ENCODE results near the gene FGFR3. TPM values are rescaled to one million over a fixed set of nuclear protein-coding genes. Genes with fewer than 3 reads are reported as not detected.

The FGFR3 gene
- total RNA-seq, 1 experiment from 2014 or later: 8.2 TPM

DNA sequence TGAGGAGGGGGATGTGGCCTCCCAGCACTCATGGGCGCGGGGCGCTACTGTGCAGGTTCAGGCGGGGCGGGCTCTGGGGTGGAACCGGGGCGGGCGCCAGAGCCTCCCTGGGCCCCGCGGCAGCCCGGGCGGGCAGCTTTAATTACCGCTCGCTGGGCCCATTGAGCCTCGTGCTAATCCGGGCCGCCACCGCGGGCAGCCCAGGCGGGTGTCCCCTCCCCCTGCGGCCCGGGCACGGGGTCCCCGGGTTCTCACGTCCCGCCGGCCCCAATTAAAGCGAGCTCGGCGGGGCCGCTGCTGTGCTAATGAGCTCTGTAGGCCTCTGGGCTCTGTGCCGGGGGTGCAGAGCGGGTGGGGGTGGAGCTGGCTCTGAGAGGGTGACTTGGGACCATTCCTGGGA, 22.8 kb upstream of the FGFR3 start:
- no TSS peak for BruUV-seq (replicated peaks)
- no peaks in the 10 kb centered on the region for H3K36me3 ChIP-seq (ENCODE audit: control insufficient read depth, insufficient read depth, low read length)
- H3K27ac ChIP-seq (ENCODE audit: low read length): no peak overlapping the region
- H3K9me3 ChIP-seq (ENCODE audit: control insufficient read depth, insufficient read depth, low read depth, low read length): no peaks in the 10 kb centered on the region
- in situ Hi-C loops (cut with HindIII; ENCODE audit: low pct_unique_long_range_greater_than_20kb, low sequenced_read_pairs): no loop called here
- no peak overlapping the region for H3K4me3 ChIP-seq (ENCODE audit: low read depth in 2 of 2, low read length in 2 of 2)
- ChIA-PET CTCF (no interaction called here), POLR2A (no interaction called here)
- ATAC-seq (no peak), DNase-seq (ENCODE audit: low read depth, low spot score) (no peak)
- peaks cover 9% of the 10 kb centered on the region; the same call in 1 of the 2 replicates for H3K4me1 ChIP-seq (ENCODE audit: control insufficient read depth, insufficient read depth, low read length)
- TF ChIP-seq SIN3A (IDR thresholded peaks at IDR 0.05; ENCODE audit: borderline replicate concordance, insufficient read depth, low read depth, low read length) (no peak), TCF7L2 (IDR thresholded peaks at IDR 0.05; ENCODE audit: low read depth, low read length) (no peak), POLR2AphosphoS5 (IDR thresholded peaks at IDR 0.05; ENCODE audit: low read depth, low read length) (no peak)
- TF ChIP-seq, protein P1, sequence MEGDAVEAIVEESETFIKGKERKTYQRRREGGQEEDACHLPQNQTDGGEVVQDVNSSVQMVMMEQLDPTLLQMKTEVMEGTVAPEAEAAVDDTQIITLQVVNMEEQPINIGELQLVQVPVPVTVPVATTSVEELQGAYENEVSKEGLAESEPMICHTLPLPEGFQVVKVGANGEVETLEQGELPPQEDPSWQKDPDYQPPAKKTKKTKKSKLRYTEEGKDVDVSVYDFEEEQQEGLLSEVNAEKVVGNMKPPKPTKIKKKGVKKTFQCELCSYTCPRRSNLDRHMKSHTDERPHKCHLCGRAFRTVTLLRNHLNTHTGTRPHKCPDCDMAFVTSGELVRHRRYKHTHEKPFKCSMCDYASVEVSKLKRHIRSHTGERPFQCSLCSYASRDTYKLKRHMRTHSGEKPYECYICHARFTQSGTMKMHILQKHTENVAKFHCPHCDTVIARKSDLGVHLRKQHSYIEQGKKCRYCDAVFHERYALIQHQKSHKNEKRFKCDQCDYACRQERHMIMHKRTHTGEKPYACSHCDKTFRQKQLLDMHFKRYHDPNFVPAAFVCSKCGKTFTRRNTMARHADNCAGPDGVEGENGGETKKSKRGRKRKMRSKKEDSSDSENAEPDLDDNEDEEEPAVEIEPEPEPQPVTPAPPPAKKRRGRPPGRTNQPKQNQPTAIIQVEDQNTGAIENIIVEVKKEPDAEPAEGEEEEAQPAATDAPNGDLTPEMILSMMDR (IDR thresholded peaks at IDR 0.05): no peak
- TF ChIP-seq, protein P2, sequence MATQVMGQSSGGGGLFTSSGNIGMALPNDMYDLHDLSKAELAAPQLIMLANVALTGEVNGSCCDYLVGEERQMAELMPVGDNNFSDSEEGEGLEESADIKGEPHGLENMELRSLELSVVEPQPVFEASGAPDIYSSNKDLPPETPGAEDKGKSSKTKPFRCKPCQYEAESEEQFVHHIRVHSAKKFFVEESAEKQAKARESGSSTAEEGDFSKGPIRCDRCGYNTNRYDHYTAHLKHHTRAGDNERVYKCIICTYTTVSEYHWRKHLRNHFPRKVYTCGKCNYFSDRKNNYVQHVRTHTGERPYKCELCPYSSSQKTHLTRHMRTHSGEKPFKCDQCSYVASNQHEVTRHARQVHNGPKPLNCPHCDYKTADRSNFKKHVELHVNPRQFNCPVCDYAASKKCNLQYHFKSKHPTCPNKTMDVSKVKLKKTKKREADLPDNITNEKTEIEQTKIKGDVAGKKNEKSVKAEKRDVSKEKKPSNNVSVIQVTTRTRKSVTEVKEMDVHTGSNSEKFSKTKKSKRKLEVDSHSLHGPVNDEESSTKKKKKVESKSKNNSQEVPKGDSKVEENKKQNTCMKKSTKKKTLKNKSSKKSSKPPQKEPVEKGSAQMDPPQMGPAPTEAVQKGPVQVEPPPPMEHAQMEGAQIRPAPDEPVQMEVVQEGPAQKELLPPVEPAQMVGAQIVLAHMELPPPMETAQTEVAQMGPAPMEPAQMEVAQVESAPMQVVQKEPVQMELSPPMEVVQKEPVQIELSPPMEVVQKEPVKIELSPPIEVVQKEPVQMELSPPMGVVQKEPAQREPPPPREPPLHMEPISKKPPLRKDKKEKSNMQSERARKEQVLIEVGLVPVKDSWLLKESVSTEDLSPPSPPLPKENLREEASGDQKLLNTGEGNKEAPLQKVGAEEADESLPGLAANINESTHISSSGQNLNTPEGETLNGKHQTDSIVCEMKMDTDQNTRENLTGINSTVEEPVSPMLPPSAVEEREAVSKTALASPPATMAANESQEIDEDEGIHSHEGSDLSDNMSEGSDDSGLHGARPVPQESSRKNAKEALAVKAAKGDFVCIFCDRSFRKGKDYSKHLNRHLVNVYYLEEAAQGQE (IDR thresholded peaks at IDR 0.05; ENCODE audit: insufficient read depth in 1 of 2, low read depth in 2 of 2, low read length in 1 of 2): no peak
- intact Hi-C loops (cut with micrococcal nuclease; ENCODE audit: unreplicated experiment): no loop called here
- H3K27me3 ChIP-seq (ENCODE audit: control insufficient read depth, insufficient read depth, low read length): no peaks in the 10 kb centered on the region

DNA sequence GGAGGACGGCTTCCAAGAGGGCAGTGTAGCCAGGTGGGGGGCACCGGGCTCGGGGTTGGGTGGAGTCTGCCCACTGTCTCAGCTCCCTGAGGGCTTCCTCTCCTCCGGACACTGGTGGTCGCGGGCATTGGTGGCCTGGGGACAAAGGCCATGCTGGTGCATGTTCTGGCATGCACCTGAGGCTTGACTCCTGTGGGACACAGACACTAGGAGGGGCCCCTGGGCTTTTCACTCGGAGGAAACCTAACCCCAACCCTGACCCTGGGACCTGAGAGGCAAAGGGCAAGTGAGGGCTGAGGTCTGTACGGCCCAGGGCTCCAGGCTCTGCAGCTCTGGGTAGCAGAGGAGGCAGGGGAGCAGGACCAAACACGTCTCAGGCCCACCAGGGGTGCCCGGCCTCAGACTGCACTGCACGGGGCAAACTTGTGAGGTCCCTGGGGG, 22.3 kb upstream of the FGFR3 start:
- intact Hi-C loops (cut with micrococcal nuclease; ENCODE audit: unreplicated experiment) (no loop called here), in situ Hi-C loops (cut with HindIII; ENCODE audit: low pct_unique_long_range_greater_than_20kb, low sequenced_read_pairs) (no loop called here)
- TF ChIP-seq TCF7L2 (IDR thresholded peaks at IDR 0.05; ENCODE audit: low read depth, low read length) (no peak), POLR2AphosphoS5 (IDR thresholded peaks at IDR 0.05; ENCODE audit: low read depth, low read length) (no peak), SIN3A (IDR thresholded peaks at IDR 0.05; ENCODE audit: borderline replicate concordance, insufficient read depth, low read depth, low read length) (no peak)
- TF ChIP-seq, protein P2 (IDR thresholded peaks at IDR 0.05; ENCODE audit: insufficient read depth in 1 of 2, low read depth in 2 of 2, low read length in 1 of 2): no peak
- TF ChIP-seq, protein P1 (IDR thresholded peaks at IDR 0.05): no peak
- no peak for ATAC-seq
- DNase-seq (ENCODE audit: low read depth, low spot score): no peak
- ChIA-PET CTCF (no interaction called here), POLR2A (no interaction called here)
- no TSS peak for BruUV-seq (replicated peaks)
- H3K36me3 ChIP-seq (ENCODE audit: control insufficient read depth, insufficient read depth, low read length): no peaks in the 10 kb centered on the region
- H3K27ac ChIP-seq (ENCODE audit: low read length): no peak overlapping the region
- no peak overlapping the region for H3K4me3 ChIP-seq (ENCODE audit: low read depth in 2 of 2, low read length in 2 of 2)
- H3K4me1 ChIP-seq (ENCODE audit: control insufficient read depth, insufficient read depth, low read length): peaks cover 7% of the 10 kb centered on the region; the same call in 1 of the 2 replicates
- no peaks in the 10 kb centered on the region for H3K27me3 ChIP-seq (ENCODE audit: control insufficient read depth, insufficient read depth, low read length)
- no peaks in the 10 kb centered on the region for H3K9me3 ChIP-seq (ENCODE audit: control insufficient read depth, insufficient read depth, low read depth, low read length)
